K562 (cell line): ENCODE measurements around the gene EPHA1. TPM values are rescaled to one million over a fixed set of nuclear protein-coding genes. Genes with fewer than 3 reads are reported as not detected.

Experiments
- CCNT2 ChIP-seq: IDR thresholded peaks from 2 replicates; pipeline ENCODE4 v1.6.1; 2011; ENCODE audit warnings: borderline replicate concordance, low read depth, mild to moderate bottlenecking, moderate library complexity, mixed read lengths, low read length; ENCODE audit not compliant: insufficient read length; ENCODE audit errors: extremely low read depth
- GMEB1 ChIP-seq: fragments of 250-450 bp; sonication (Bioruptor Pico); IDR thresholded peaks from 2 replicates; pipeline ENCODE4 v1.4.0; 2020; ENCODE audit warnings: mild to moderate bottlenecking
- GTF2E2 ChIP-seq: fragments of 200-800 bp; sonication (Bioruptor generic); IDR thresholded peaks from 2 replicates; pipeline ENCODE4 v1.6.1; 2016; ENCODE audit warnings: missing genetic modification characterization, missing compliant biosample characterization
- MYC ChIP-seq, 2 experiments: fragments of 250-450 bp in 1 of 2; sonication (Bioruptor Pico) in 1 of 2; IDR thresholded peaks; 2 replicates each; pipeline versions ENCODE4 v1.5.1 to v1.6.1; 2012 to 2021; ENCODE audit warnings: low read depth in 2 of 2, borderline replicate concordance in 1 of 2, improper control_type of control experiment in 1 of 2, low read length in 1 of 2, mild to moderate bottlenecking in 1 of 2, moderate library complexity in 1 of 2
- NFE2 ChIP-seq: IDR thresholded peaks from 2 replicates; pipeline ENCODE4 v1.6.1; 2014; ENCODE audit warnings: antibody characterized with exemption, low read depth
- NFIC ChIP-seq: fragments of 450-650 bp; IDR thresholded peaks from 2 replicates; pipeline ENCODE4 v1.6.1; 2017; ENCODE audit warnings: mild to moderate bottlenecking, inconsistent platforms
- POLR2AphosphoS2 ChIP-seq: IDR thresholded peaks from 2 replicates; pipeline ENCODE4 v1.6.1; 2012; ENCODE audit warnings: low read length, improper control_type of control experiment
- POLR2G ChIP-seq: fragments of 200-400 bp; formaldehyde crosslinking; IDR thresholded peaks from 2 replicates; pipeline ENCODE4 v1.6.1; 2017; ENCODE audit warnings: low read depth, mild to moderate bottlenecking, antibody characterized with exemption, low read length, moderate library complexity
- RB1 ChIP-seq: fragments of 450-650 bp; IDR thresholded peaks from 2 replicates; pipeline ENCODE4 v1.6.1; 2017; ENCODE audit warnings: low read depth, mild to moderate bottlenecking
- RFX7 ChIP-seq: fragments of 250-450 bp; sonication (Bioruptor Pico); IDR thresholded peaks from 2 replicates; pipeline ENCODE4 v1.5.1; 2021; ENCODE audit warnings: mild to moderate bottlenecking
- SLC30A9 ChIP-seq: fragments of 250-450 bp; sonication (Bioruptor Pico); IDR thresholded peaks from 2 replicates; pipeline ENCODE4 v1.8.0; 2022; ENCODE audit warnings: mild to moderate bottlenecking, moderate library complexity
- TCF7 ChIP-seq: sonication (generic); IDR thresholded peaks from 2 replicates; pipeline ENCODE4 v1.6.1; 2016; ENCODE audit warnings: antibody characterized with exemption, borderline replicate concordance
- ZBED1 ChIP-seq: IDR thresholded peaks from 2 replicates; pipeline ENCODE4 v1.6.1; 2014
- ZNF140 ChIP-seq: fragments of 250-450 bp; sonication (Bioruptor Pico); IDR thresholded peaks from 2 replicates; pipeline ENCODE4 v1.8.0; 2021; ENCODE audit warnings: moderate library complexity, mild to moderate bottlenecking, inconsistent platforms
- ZNF165 ChIP-seq: fragments of 250-450 bp; sonication (Bioruptor Pico); IDR thresholded peaks from 2 replicates; pipeline ENCODE4 v1.4.0; 2020; ENCODE audit warnings: borderline replicate concordance
- polyA plus RNA-seq, 8 experiments: library from polyadenylated mRNA; depleted of rRNA in 4 of 8; stranded (reverse) in 5 of 8; unstranded in 3 of 8; fragments of >200 nt; fragmentation: Nextera tagmentation in 2 of 8; fragmentation: Illumina TruSeq in 1 of 8; extraction: Ambion mirVana in 2 of 8; extraction: Trizol in 1 of 8; gene quantifications; 2 replicates each; pipeline versions ENCODE4 v1.2.1 to v1.2.3, GENCODE V29; 2011 to 2014; ENCODE audit warnings: inconsistent platforms in 1 of 8, missing spikeins in 1 of 8
- total RNA-seq, 7 experiments: library from RNA; depleted of rRNA in 6 of 7; stranded (reverse); fragments of >200 nt in 6 of 7; fragmentation: Illumina TruSeq in 2 of 7; extraction: Trizol in 2 of 7; gene quantifications; 2 replicates each; pipeline versions ENCODE4 v1.2.1 to v1.2.3, GENCODE V29; 2011 to 2021; ENCODE audit warnings: low replicate concordance in 1 of 7
- TF ChIP-seq, protein P1 (sequence below), 2 experiments: fragments of 450-650 bp; IDR thresholded peaks; 2 replicates each; pipeline ENCODE4 v1.6.1; 2016; ENCODE audit warnings: mild to moderate bottlenecking in 2 of 2, borderline replicate concordance in 1 of 2, low read depth in 1 of 2, moderate library complexity in 1 of 2
- TF ChIP-seq, protein P2 (sequence below): IDR thresholded peaks from 2 replicates; pipeline ENCODE4 v1.6.1; 2014; ENCODE audit warnings: antibody characterized with exemption

Gene EPHA1
- total and polyA plus RNA-seq, 9 of the 15 experiments (the other 6 are each of a cell fraction or from before 2014, with no cell fraction given): 0.22 to 0.57 (median 0.32) TPM; not detected in 6

DNA sequence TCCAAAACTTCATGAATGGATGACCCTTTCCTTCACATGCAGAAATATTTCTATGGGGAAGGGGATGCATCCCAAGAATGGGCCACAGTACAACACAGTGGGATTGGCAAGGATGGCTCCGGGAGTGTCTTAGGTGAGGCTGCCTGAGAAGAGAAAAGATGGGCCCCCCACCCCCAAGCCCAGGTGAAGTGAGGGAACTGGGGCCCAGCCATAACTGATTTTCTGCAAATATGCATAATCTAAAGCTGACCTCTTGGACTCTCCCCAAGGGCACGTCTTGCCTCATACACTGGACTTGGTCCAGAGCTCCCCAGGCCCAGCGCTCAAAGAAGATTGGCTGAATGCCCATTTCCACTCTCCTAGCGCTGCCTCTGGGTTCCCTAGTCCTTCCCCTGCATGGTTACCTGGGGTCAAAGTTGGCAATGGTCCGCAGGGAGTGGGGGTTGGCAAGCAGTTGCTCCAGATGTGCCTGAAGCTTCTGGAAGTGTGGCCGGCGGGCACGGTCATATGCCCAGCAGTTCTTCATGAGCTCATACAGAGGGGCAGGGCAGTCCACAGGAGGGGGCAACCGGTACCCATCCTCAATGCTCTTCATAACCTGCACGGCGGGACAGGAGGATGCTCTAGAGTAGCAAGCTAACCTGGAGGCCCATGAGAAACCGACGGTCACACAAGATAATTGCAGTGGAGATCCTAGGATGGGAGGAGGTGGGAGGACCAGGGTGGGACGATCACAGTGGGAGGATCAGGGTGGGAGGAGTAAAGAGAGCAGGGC lies 15.2 kb downstream of the EPHA1 start (continued):
- TF ChIP-seq NFE2: no peak
- TF ChIP-seq ZBED1: no peak
- no peak for TF ChIP-seq MYC (IDR thresholded peaks at IDR 0.05; ENCODE audit: low read depth, low read length)
- no peak for TF ChIP-seq MYC (CRISPR knock-in tag; IDR thresholded peaks at IDR 0.05; ENCODE audit: borderline replicate concordance, low read depth)
- TF ChIP-seq, protein P1, sequence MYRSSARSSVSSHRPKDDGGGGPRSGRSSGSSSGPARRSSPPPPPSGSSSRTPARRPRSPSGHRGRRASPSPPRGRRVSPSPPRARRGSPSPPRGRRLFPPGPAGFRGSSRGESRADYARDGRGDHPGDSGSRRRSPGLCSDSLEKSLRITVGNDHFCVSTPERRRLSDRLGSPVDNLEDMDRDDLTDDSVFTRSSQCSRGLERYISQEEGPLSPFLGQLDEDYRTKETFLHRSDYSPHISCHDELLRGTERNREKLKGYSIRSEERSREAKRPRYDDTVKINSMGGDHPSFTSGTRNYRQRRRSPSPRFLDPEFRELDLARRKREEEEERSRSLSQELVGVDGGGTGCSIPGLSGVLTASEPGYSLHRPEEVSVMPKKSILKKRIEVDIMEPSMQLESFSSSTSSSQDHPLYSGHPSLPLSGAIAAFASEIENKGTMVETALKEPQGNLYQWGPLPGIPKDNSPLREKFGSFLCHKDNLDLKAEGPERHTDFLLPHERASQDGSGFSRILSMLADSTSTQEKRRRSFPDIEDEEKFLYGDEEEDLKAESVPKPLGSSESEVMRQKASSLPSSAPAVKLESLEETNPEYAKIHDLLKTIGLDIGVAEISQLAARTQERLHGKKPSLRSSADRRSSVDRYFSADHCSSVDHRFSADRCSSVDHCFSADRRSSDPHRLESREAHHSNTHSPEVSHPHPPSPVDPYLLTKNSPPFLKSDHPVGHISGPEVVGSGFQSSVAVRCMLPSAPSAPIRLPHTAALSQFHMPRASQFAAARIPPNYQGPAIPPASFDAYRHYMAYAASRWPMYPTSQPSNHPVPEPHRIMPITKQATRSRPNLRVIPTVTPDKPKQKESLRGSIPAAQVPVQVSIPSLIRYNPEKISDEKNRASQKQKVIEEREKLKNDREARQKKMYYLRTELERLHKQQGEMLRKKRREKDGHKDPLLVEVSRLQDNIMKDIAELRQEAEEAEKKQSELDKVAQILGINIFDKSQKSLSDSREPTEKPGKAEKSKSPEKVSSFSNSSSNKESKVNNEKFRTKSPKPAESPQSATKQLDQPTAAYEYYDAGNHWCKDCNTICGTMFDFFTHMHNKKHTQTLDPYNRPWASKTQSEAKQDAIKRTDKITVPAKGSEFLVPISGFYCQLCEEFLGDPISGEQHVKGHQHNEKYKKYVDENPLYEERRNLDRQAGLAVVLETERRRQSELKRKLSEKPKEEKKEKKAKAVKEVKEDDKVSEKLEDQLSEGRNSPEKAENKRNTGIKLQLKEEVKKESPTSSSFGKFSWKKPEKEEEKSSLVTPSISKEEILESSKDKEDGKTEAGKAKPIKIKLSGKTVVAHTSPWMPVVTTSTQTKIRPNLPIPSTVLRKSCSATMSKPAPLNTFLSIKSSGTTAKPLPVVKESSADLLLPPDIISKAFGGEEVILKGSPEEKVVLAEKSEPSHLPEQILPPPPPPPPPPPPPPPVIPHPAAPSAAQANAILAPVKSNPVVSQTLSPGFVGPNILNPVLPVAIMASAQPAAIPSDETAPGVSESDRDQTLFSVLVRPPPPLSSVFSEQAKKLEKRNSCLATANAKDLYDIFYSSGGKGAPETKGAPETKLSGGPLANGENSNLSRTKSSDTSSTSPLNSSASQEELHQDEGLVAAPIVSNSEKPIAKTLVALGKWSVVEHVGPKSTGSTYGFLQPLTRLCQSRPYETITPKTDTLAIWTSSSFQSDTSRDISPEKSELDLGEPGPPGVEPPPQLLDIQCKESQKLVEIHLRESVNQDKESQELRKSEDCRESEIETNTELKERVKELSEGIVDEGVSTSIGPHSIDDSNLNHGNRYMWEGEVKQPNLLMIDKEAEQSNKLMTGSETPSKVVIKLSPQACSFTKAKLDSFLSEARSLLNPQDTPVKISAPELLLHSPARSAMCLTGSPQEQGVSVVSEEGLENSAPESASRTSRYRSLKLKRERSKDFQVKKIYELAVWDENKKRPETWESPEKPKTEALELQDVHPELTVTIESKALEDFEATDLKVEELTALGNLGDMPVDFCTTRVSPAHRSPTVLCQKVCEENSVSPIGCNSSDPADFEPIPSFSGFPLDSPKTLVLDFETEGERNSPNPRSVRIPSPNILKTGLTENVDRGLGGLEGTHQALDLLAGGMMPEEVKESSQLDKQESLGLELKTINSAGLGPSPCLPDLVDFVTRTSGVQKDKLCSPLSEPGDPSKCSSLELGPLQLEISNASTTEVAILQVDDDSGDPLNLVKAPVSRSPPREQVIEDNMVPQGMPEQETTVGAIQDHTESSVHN (IDR thresholded peaks at IDR 0.05; ENCODE audit: borderline replicate concordance in 1 of 2, low read depth in 1 of 2): no peak
- TF ChIP-seq GTF2E2 (tag): no peak
- no peak for TF ChIP-seq POLR2G
- no peak for TF ChIP-seq RFX7 (CRISPR knock-in tag)
- TF ChIP-seq, protein P2, sequence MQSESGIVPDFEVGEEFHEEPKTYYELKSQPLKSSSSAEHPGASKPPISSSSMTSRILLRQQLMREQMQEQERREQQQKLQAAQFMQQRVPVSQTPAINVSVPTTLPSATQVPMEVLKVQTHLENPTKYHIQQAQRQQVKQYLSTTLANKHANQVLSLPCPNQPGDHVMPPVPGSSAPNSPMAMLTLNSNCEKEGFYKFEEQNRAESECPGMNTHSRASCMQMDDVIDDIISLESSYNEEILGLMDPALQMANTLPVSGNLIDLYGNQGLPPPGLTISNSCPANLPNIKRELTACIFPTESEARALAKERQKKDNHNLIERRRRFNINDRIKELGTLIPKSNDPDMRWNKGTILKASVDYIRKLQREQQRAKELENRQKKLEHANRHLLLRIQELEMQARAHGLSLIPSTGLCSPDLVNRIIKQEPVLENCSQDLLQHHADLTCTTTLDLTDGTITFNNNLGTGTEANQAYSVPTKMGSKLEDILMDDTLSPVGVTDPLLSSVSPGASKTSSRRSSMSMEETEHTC: no peak
- TF ChIP-seq GMEB1 (CRISPR knock-in tag): no peak
- TF ChIP-seq POLR2AphosphoS2: no peak
- no peak for TF ChIP-seq ZNF140
- TF ChIP-seq CCNT2: no peak
- no peak for TF ChIP-seq SLC30A9 (CRISPR knock-in tag)
- TF ChIP-seq RB1: no peak
- TF ChIP-seq NFIC: peak; percentile 77
- no peak for TF ChIP-seq TCF7
- TF ChIP-seq ZNF165 (CRISPR knock-in tag): no peak
